ENCODE measurements around the gene DYNLT4.
"Not testable (repeated sequence)": the region's sequence is repeated elsewhere in the genome, so short reads cannot be mapped to it uniquely, and the experiment has no call there.

DYNLT4 gene

GRCh38 chr1:44808938-44809917 is 2.1 kb upstream of the DYNLT4 start:
- peak; percentile 52 for DNase-seq (ENCODE audit: low spot score)

DNA sequence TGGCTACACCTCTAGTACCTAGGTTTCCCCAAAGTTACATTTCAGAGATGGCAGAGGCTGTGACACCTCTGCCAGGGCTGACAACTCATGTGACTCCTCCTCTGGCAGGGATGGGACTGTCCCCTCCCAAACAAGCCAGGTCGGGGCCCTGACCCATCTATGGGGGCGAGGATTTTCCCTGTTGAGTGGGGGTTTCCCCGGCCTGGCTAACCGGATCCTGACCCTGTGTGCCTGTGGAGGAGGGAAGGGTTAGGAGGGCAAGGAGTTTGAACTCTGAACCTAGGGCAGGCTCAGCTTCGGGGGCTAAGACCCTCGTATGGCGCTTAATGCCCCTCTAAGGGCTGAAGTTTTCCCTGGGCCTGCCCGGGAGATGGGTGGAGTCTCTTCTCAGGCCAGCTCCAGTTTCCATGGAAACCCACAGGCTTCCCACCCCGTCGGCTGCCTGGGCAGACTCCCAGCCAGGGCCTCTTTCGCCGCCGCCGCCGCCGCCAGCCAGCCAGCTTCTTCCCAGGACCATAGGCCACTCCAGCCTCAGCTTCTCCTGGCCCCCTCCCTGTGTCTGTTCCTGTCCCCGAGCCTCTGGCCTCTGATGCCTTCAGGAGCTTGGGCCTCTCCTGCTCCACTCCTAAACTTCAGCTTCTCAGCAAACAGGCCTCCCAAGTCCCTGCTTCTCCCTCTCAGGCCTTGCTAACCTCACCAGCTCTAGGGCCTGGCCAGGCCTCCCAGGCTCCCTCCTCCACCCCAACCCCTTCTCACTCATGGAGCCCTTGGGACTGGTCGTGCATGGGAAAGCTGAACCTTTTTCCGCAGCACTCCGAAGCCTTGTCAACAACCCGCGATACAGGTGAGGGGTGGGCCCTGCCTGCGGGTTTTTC is 1.1 kb upstream of the DYNLT4 start, which contains the start of gene BTBD19:
Gene BTBD19 (plus strand): TSS at position 461 of the 875 bp plus-strand sequence. CDS start 298 bp downstream, at position 759.
- no peak for DNase-seq (ENCODE audit: low spot score)

DNA sequence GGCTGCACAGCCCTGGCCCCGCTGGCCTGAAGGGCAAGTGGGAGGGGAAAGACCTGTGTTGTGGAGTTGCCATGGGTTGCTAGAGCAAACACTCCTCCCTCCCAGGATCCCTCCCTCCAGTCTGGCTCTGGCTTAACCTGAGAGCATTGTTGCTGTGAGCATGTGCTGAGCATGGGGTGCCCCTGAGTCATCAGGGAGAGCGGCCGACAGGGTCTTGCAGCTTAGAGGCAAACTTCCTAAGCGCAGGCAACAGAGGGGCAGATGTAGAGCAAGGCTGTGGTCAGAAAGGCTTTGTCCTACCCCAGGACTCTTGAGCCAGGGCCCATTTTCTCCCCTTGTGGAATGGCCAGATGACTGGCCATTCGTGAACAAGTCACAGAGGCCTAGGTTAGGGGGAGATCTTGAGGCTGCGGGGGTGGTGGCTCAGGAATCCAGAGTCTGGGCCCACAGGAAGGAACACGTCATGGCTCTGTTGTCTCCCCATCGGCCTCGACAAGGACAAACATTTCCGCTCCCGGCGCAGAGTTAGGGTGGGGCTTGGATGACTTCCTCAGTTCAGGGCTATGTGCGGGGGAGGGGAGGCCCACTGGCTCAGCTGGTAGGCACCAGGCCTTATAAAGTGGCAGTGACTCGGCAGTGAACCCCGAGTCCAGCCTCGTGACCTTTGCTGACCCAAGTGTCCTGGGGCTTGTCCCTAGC is 362 bp upstream of the DYNLT4 start:
- DNase-seq (ENCODE audit: low spot score) = peak; percentile 75

- no peak for DNase-seq (ENCODE audit: low spot score)
These were observed 987 bp downstream of the DYNLT4 start for GRCh38 chr1:44806025-44806703.

- no peak for DNase-seq (ENCODE audit: low spot score)
These were observed 1.7 kb downstream of the DYNLT4 start for GRCh38 chr1:44805311-44806024.

GRCh38 chr1:44803312-44804095 is 3.6 kb downstream of the DYNLT4 start:
- no peak for DNase-seq (ENCODE audit: low spot score)

DNA sequence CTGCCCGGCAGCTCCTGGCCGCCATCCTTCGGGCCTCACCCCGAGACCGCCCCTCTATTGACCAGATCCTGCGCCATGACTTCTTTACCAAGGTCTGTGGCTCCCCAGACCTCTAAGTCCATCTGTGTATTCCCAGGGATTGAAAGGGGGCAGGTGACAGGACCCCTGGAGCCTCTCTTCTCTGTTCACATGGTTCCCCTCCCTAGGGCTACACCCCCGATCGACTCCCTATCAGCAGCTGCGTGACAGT is 4.2 kb downstream of the DYNLT4 start:
- DNase-seq (ENCODE audit: low spot score) = no peak

- DNase-seq (ENCODE audit: low spot score) = no peak
These were observed 4.7 kb downstream of the DYNLT4 start for GRCh38 chr1:44802306-44803061.

- DNase-seq (ENCODE audit: low spot score) = no peak
These were observed 5.5 kb downstream of the DYNLT4 start for GRCh38 chr1:44801491-44802305.

DNA sequence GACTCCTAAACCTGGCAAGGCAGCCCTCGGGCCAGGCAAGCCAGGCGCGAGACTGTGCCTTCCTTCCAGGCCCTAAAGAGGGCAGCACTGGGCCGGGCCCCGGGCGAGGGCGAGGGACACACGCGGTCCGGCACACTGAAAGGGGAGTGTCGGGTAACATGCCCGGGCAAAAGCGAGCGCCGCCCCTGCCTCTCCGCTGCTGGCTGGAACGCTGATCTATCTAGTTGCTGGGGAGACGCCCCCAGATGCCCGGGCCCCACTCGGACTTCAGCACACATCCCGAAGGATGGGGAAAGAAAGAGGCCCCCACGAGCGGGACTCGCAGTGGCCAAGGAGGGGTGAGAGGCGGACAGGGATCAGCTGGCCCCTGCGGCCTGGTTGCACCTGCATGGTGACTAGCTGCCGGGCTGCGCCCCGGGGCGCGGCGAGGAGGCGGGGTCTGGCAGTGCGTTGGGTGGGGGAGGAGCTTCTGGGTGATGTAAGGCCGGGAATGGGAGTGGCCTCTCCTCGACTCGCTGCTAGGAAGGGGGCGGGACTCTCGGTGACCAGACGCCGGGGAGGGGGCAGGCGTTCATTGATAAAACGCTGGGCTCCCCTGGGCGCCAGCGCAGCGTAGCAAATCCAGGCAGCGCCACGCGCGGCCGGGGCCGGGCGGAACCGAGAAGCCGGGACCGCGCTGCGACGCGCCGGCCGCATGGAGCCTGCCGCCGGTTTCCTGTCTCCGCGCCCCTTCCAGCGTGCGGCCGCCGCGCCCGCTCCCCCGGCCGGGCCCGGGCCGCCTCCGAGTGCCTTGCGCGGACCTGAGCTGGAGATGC is 7.2 kb downstream of the DYNLT4 start, which contains the start of gene PLK3:
Gene PLK3 (plus strand): TSS at position 608 of the 815 bp plus-strand sequence. CDS start 87 bp downstream, at position 695.
- DNase-seq (ENCODE audit: low spot score) = peak; percentile 98

- DNase-seq (ENCODE audit: low spot score) = no peak
These were observed 8.4 kb downstream of the DYNLT4 start for GRCh38 chr1:44798481-44799365.

DNA sequence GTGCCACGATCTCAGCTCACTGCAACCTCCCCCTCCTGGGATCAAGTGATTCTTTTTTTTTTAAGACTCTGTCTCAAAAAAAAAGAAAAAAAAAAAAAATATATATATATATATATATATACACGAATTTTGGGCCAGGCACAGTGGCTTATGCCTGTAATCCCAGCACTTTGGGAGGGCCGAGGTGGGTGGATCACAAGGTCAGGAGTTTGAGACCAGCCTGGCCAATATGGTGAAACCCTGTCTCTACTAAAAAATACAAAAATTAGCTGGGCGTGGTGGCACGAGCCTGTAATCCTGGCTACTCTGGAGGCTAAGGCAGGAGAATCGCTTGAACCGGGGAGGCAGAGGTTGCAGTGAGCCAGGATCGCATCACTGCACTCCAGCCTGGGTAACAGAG is 9.3 kb downstream of the DYNLT4 start:
- DNase-seq (ENCODE audit: low spot score) = not testable (repeated sequence)

GRCh38 chr1:44792736-44793502 is 14.2 kb downstream of the DYNLT4 start:
- no peak for DNase-seq (ENCODE audit: low spot score)

DNA sequence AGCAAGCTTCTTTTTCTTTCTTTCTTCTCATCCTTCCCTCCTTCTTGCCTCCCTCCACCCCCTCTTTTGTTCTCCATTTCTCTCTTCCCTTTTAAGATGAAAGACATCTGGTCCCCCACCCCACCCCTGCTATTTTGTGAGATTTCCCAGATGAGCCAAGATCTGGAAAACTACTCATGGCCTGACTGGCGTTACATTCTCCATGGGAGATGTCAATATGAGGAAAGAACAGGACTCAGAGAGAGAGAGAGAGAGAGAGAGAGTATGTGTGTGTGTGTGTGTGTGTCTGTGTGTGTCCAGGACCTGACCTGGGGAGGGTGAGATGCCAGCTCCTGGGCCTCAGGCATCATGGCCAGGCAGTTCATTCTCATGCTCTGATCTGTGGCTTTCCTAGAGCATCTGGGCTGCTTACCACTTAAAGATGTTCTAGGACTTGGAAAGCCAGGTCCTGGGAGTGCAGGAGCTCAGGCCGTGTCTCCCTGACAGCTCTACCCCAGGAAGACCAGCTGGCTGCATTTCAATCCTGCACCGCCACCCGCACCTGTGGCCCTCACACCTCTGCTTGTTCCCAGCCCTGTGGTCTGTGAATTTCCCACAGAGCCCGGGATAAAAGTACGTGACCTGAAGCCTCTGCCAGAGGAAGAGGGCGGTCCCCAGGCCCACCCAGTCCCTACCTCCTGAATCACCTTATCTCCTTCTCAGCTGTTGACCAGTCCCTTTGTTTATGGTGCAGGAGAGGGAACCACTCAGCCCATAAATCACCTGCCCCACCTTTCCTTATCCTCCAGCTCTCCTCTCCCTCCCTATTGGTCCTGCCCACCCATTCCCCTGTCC is 16.0 kb downstream of the DYNLT4 start:
- DNase-seq (ENCODE audit: low spot score) = no peak
